SK-N-MC (cell line): Measurements from ENCODE around the gene UBE2D1.

Source experiments
- DNase-seq: peaks from one replicate; pipeline ENCODE4 v3.0.0-alpha.2; 2011; ENCODE audit warnings: low read depth, low spot score
- H3K27ac ChIP-seq: fragments of 200-600 bp; sonication (generic); 2 replicates; pipeline ENCODE4 v1.5.1; 2016; ENCODE audit warnings: mixed run types
- H3K36me3 ChIP-seq: fragments of 200-600 bp; sonication (generic); 2 replicates; pipeline ENCODE4 v1.6.1; 2017; ENCODE audit warnings: antibody characterized with exemption, low read length, mixed read lengths; ENCODE audit not compliant: insufficient read depth
- H3K4me3 ChIP-seq: fragments of 200-600 bp; sonication (generic); 2 replicates; pipeline ENCODE4 v1.5.1; 2016
- H3K9ac ChIP-seq: fragments of 200-600 bp; sonication (generic); 2 replicates; pipeline ENCODE4 v1.8.0; 2017; ENCODE audit warnings: mixed run types, mixed read lengths; ENCODE audit not compliant: insufficient read length
- H3K9me3 ChIP-seq: fragments of 200-600 bp; sonication (generic); 2 replicates; pipeline ENCODE4 v1.6.1; 2017; ENCODE audit warnings: low read depth, mild to moderate bottlenecking, antibody characterized with exemption, low read length, moderate library complexity, mixed read lengths
- EZH2 ChIP-seq: fragments of 200-600 bp; sonication (generic); IDR thresholded peaks from one replicate; pipeline ENCODE4 v1.6.1; 2017; ENCODE audit warnings: antibody characterized with exemption
- FOXP2 ChIP-seq: optimal IDR thresholded peaks from 2 replicates; pipeline ENCODE3; 2011; ENCODE audit warnings: mild to moderate bottlenecking, moderate library complexity; ENCODE audit not compliant: insufficient read depth; ENCODE audit errors: extremely low read length, control extremely low read depth
- POLR2AphosphoS5 ChIP-seq: IDR thresholded peaks from 2 replicates; pipeline ENCODE4 v1.6.1; 2012; ENCODE audit warnings: mild to moderate bottlenecking, low read depth, low read length, borderline replicate concordance

UBE2D1 gene

DNA sequence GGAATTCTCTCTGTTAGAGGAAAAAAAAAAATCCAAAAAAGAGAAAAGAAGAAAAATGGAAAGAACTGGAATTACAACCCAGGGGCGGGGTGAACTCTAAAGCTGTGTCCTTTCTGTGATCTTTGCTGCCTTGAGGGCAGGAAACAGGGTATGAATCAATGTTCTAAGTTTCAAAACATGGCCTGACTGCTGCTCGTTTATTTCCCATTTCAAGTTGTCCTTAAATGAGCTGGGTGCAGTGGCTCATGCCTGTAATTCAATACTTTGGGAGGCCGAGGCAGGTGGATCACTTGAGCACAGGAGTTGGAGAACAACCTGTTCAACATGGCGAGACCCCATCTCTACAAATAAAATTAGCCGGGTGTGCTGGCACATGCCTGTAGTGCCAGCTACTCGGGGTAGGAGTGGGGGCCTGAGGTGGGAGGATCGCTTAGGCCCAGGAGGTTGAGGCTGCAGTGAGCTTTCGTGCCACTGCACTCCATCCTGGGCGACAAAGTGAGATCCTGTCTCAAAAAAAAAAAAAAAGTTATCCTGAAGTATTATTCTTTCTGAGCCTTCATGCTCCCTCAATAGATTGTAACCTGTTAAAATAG is 25.7 kb downstream of the UBE2D1 start:
- Histone ChIP-seq H3K27ac (no peak overlapping the region), H3K9ac (no peak overlapping the region), H3K9me3 (no peaks in the 10 kb centered on the region), H3K36me3 (no peaks in the 10 kb centered on the region), H3K4me3 (no peak overlapping the region)
- no peak for DNase-seq
- TF ChIP-seq EZH2, result no peak
- no peak for TF ChIP-seq FOXP2
- no peak for TF ChIP-seq POLR2AphosphoS5

GRCh38 chr10:58361353-58361752 is 26.5 kb downstream of the UBE2D1 start:
- DNase-seq, result no peak
- H3K9me3 ChIP-seq, result no peaks in the 10 kb centered on the region
- no peak overlapping the region for H3K27ac ChIP-seq
- no peaks in the 10 kb centered on the region for H3K36me3 ChIP-seq
- H3K4me3 ChIP-seq, result no peak overlapping the region
- no peak for TF ChIP-seq EZH2
- H3K9ac ChIP-seq, result no peak overlapping the region

DNA sequence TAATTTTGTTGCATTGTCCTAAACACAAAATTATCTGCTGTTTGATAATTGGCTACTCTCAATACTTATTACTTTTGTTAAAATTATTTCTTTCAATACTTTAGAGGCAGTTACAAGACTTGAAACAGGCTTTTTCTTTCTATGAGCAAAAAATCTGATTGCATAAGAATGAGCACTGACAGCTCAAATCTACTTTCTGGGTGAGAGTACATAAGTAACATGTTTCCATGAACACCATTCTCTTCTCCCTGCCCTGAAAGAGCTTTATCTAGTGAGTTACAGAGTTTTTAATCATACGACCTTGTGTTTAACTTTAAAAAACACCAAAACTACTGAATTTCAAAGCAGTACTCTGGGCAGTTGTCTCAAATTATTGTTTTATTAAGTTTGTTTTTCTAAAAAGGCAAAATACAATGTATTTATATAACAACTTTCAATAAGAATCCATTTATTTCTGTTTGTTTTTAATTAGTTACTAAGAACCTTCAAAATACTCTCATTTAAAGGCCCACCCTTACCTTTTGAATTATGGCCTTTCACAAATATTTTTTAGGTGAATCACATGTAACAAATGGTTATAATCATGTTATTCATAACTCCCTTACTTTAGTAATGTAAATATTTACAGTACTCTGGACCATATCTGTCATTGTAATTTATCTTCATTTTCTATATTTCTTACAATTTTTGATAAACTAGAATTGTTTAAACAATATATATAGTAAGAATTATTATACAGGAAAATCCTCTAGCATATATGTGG is 27.4 kb downstream of the UBE2D1 start:
- Histone ChIP-seq H3K9me3 (no peaks in the 10 kb centered on the region), H3K36me3 (no peaks in the 10 kb centered on the region), H3K4me3 (no peak overlapping the region), H3K9ac (no peak overlapping the region), H3K27ac (no peak overlapping the region)
- no peak for DNase-seq
- TF ChIP-seq FOXP2, result no peak
- TF ChIP-seq EZH2, result no peak
- no peak for TF ChIP-seq POLR2AphosphoS5

DNA sequence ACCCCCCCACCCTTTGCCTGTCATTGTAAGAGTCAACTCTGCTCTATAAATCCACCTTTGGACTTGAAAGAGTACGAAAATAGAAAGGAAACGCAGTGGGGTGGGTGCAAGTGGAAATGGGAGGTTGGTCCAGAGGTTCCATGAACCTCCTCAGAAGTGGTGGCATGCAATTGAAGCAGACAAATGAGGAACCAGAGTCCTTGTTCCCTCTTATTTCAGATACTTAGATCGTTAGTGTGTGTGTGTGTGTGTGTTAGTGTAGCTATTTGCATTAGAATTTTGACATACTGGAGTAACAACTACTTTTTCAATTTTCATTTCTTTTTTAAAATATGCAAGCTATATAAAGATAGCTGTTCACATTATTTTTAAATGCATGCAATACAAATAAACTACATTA is 32.3 kb downstream of the UBE2D1 start:
- DNase-seq, result no peak
- Histone ChIP-seq H3K36me3 (no peaks in the 10 kb centered on the region), H3K9me3 (no peaks in the 10 kb centered on the region)

DNA sequence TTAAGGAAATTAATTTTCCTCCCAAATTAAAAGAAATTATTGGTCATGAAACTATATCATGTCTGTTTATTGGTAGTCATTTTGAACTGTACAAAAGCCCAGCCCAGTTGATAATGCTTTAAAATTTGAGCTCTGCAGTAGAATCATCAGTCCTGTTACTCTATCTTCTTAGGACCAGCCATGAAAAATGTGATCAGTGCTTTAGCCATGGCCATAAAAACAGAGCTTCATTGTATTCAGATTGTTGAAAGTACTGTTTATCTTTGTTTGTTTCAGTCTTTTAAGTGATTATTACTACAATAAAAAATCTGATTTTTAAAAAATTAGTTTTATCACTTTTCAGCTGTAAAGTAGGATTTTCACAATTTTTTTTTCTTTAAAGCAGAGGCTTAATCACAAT is 36.7 kb downstream of the UBE2D1 start:
- H3K9ac ChIP-seq, result no peak overlapping the region
- no peak for DNase-seq
- no peaks in the 10 kb centered on the region for H3K36me3 ChIP-seq
- no peak overlapping the region for H3K4me3 ChIP-seq
- no peak overlapping the region for H3K27ac ChIP-seq
- H3K9me3 ChIP-seq, result no peaks in the 10 kb centered on the region
- TF ChIP-seq EZH2, result no peak
- no peak for TF ChIP-seq FOXP2
- no peak for TF ChIP-seq POLR2AphosphoS5

More for the DNA sequence above, 32.3 kb downstream of the UBE2D1 start:
- Histone ChIP-seq H3K4me3 (no peak overlapping the region), H3K9ac (no peak overlapping the region), H3K27ac (no peak overlapping the region)
- no peak for TF ChIP-seq FOXP2
- TF ChIP-seq POLR2AphosphoS5, result no peak
- no peak for TF ChIP-seq EZH2

GRCh38 chr10:58372607-58373441 is 38.0 kb downstream of the UBE2D1 start:
- Histone ChIP-seq H3K9me3 (no peaks in the 10 kb centered on the region), H3K36me3 (no peaks in the 10 kb centered on the region), H3K4me3 (no peak overlapping the region), H3K27ac (no peak overlapping the region), H3K9ac (no peak overlapping the region)
- no peak for DNase-seq
- no peak for TF ChIP-seq FOXP2
- no peak for TF ChIP-seq EZH2
- no peak for TF ChIP-seq POLR2AphosphoS5

GRCh38 chr10:58373442-58373827 is 38.6 kb downstream of the UBE2D1 start:
- Histone ChIP-seq H3K36me3 (no peaks in the 10 kb centered on the region), H3K9ac (no peak overlapping the region), H3K9me3 (no peaks in the 10 kb centered on the region), H3K27ac (no peak overlapping the region), H3K4me3 (no peak overlapping the region)
- no peak for DNase-seq
- no peak for TF ChIP-seq EZH2
- no peak for TF ChIP-seq POLR2AphosphoS5
- no peak for TF ChIP-seq FOXP2

GRCh38 chr10:58382489-58382995 is 47.7 kb downstream of the UBE2D1 start:
- TF ChIP-seq POLR2AphosphoS5 (no peak), EZH2 (no peak), FOXP2 (no peak)
- H3K36me3 ChIP-seq, result peaks cover 4% of the 10 kb centered on the region; the same call in 1 of the 2 replicates
- H3K9ac ChIP-seq, result no peak overlapping the region
- H3K9me3 ChIP-seq, result no peaks in the 10 kb centered on the region
- no peak overlapping the region for H3K27ac ChIP-seq
- H3K4me3 ChIP-seq, result no peak overlapping the region
- DNase-seq, result no peak
